ENCODE results near the gene EIF2B4. TPM values are rescaled to one million over a fixed set of nuclear protein-coding genes. Genes with fewer than 3 reads are reported as not detected.

The EIF2B4 gene
- total and polyA plus RNA-seq, 9 of the 15 experiments (the other 6 are each of a cell fraction or from before 2014, with no cell fraction given): 29.7 to 80.3 (median 58.9) TPM

- TF ChIP-seq CHD4 (IDR thresholded peaks at IDR 0.05; ENCODE audit: insufficient read depth, insufficient replicate concordance, low read depth, low read length, poor library complexity, severe bottlenecking) (no peak), TAF15 (IDR thresholded peaks at IDR 0.05; ENCODE audit: low read depth, low read length) (no peak), KDM4B (IDR thresholded peaks at IDR 0.05; ENCODE audit: borderline replicate concordance in 2 of 2, low read depth in 1 of 2) (no peak), POLR3A (IDR thresholded peaks at IDR 0.05; ENCODE audit: borderline replicate concordance, extremely low read depth, insufficient read depth, insufficient read length) (no peak), POLR3G (IDR thresholded peaks at IDR 0.05; ENCODE audit: extremely low read depth, insufficient read length, insufficient replicate concordance) (no peak), MECOM (CRISPR knock-in tag; IDR thresholded peaks at IDR 0.05) (no peak), CBX2 (IDR thresholded peaks at IDR 0.05; ENCODE audit: insufficient read depth, low read length, poor library complexity, severe bottlenecking) (no peak), ZC3H8 (IDR thresholded peaks at IDR 0.05) (no peak), NFXL1 (CRISPR knock-in tag; IDR thresholded peaks at IDR 0.05) (no peak), ZNF445 (CRISPR knock-in tag; IDR thresholded peaks at IDR 0.05; ENCODE audit: low read depth) (no peak), FOXA3 (CRISPR knock-in tag; conservative IDR thresholded peaks at IDR 0.05 in 1 of 2, IDR thresholded peaks at IDR 0.05 in 1 of 2) (no peak), SMAD1 (IDR thresholded peaks at IDR 0.05; ENCODE audit: low read depth, low read length, partially characterized antibody) (peak; percentile 81), HMGN3 (IDR thresholded peaks at IDR 0.05; ENCODE audit: borderline replicate concordance, extremely low read depth, insufficient read length, low read depth, low read length) (no peak), SMARCC2 (IDR thresholded peaks at IDR 0.05; ENCODE audit: low read depth) (no peak), BRF1 (IDR thresholded peaks at IDR 0.05; ENCODE audit: borderline replicate concordance, extremely low read depth, insufficient read length) (no peak), FOXO4 (CRISPR knock-in tag; IDR thresholded peaks at IDR 0.05) (peak; percentile 77; the same call in 1 of the 2 replicates), ARID3B (CRISPR knock-in tag; IDR thresholded peaks at IDR 0.05; ENCODE audit: borderline replicate concordance) (no peak), ZNF23 (CRISPR knock-in tag; IDR thresholded peaks at IDR 0.05) (0 out of 2 replicates have a peak, but pooled peaks have one; percentile 40), FOXK1 (CRISPR knock-in tag; IDR thresholded peaks at IDR 0.05; ENCODE audit: borderline replicate concordance) (no peak), ESRRA (IDR thresholded peaks at IDR 0.05; ENCODE audit: borderline replicate concordance, low read depth) (peak; percentile 81), ZNF316 (IDR thresholded peaks at IDR 0.05) (no peak), RFX5 (IDR thresholded peaks at IDR 0.05; ENCODE audit: low read depth, low read length) (no peak), PRPF4 (IDR thresholded peaks at IDR 0.05; ENCODE audit: insufficient read depth, low read depth, low read length, poor library complexity, severe bottlenecking) (no peak), ARNT (IDR thresholded peaks at IDR 0.05) (no peak), CBX1 (IDR thresholded peaks at IDR 0.05; ENCODE audit: low read depth) (peak; percentile 77; the same call in 1 of the 2 replicates), FOSL1 (tag; conservative IDR thresholded peaks at IDR 0.05) (no peak)
These were observed 47.2 kb downstream of the EIF2B4 start, which contains the start of gene MPV17 (continued) for GRCh38 chr2:27322766-27323595.

Measured in K562 (cell line).